Adrenal gland (tissue), 12 donors: ENCODE results near the gene RASSF7. TPM values are rescaled to one million over a fixed set of nuclear protein-coding genes. Genes with fewer than 3 reads are reported as not detected.
A peak's percentile ranks its signal among the peaks of the same experiment; 100 is the strongest.

Experiments
- DNase-seq, 7 donors: peaks; one replicate each; pipeline ENCODE4 v3.0.0-alpha.2; 2019 to 2020
- H3K27ac ChIP-seq, 5 donors: fragments of 200-600 bp; sonication (generic) in 4 of 5; 1 replicate in 3 of 5; 2 replicates in 2 of 5; pipeline versions ENCODE4 v1.5.1 to v1.8.0; 2016 to 2020; ENCODE audit warnings: mild to moderate bottlenecking in 1 of 5
- H3K27me3 ChIP-seq: fragments of 200-600 bp; 2 replicates; pipeline ENCODE4 v1.8.0; 2021
- H3K36me3 ChIP-seq, 2 donors: fragments of 200-600 bp; replicated peaks in 1 of 2; 1 replicate in 1 of 2; 2 replicates in 1 of 2; pipeline versions ENCODE4 v1.5.1 to v1.8.0; 2018 to 2022
- H3K4me1 ChIP-seq, 2 donors: fragments of 200-600 bp; replicated peaks in 1 of 2; 1 replicate in 1 of 2; 2 replicates in 1 of 2; pipeline versions ENCODE4 v1.5.1 to v1.8.0; 2018 to 2021
- H3K4me3 ChIP-seq, 4 donors: fragments of 200-600 bp; sonication (generic) in 3 of 4; one replicate each; pipeline ENCODE4 v1.5.1; 2016 to 2018
- H3K9me3 ChIP-seq, 3 donors: fragments of 200-600 bp; sonication (generic) in 1 of 3; replicated peaks in 1 of 3; 1 replicate in 2 of 3; 2 replicates in 1 of 3; pipeline versions ENCODE4 v1.5.1 to v1.8.0; 2016 to 2021
- POLR2A ChIP-seq, 2 donors: fragments of 450-650 bp; IDR thresholded peaks; one replicate each; pipeline ENCODE4 v1.6.1; 2017; ENCODE audit warnings: antibody characterized with exemption in 2 of 2, mild to moderate bottlenecking in 2 of 2, moderate library complexity in 1 of 2
- WGBS, 4 donors: extraction: QIAGEN DNeasy Blood & Tissue Kit in 2 of 4; methylation state at CpG; one replicate each; pipeline versions ENCODE4 v1.1.5 to v1.1.7; 2013 to 2017; 5-methylcytosine and 5-hydroxymethylcytosine counted together
- intact Hi-C, 2 donors: fragments of 100-400 bp; cut with DNase I; formaldehyde crosslinking; loops; one replicate each; pipeline versions ENCODE4 v1.14.1 to v1.15.0; 2022 to 2023
- polyA plus RNA-seq, 3 donors: library from polyadenylated mRNA; stranded (reverse); fragments of 200-250 nt in 2 of 3; fragments of 350-450 nt in 1 of 3; fragmentation: Illumina TruSeq in 1 of 3; extraction: RNeasy Lipid Tissue Mini Kit (QIAGEN cat#74804) in 1 of 3; gene quantifications; one replicate each; pipeline ENCODE4 v1.2.3, GENCODE V29; 2013 to 2014
- total RNA-seq, 9 donors: library from RNA; depleted of rRNA in 4 of 9; stranded (reverse); fragments of >200 nt in 4 of 9; fragments of 120-200 nt in 1 of 9; fragmentation: NEBNext Ultra II Directional in 1 of 9; extraction: Animal tissue kit (Norgen Biotek cat#: 25700) in 1 of 9; gene quantifications; one replicate each; pipeline versions ENCODE4 v1.1.0 to v1.2.4, GENCODE V29; 2013 to 2023
- TF ChIP-seq, protein P1 (sequence below), 6 experiments: fragments of 450-650 bp in 4 of 6; fragments of 200-600 bp in 2 of 6; sonication (generic) in 1 of 6; IDR thresholded peaks; 1 replicate in 5 of 6; 2 replicates in 1 of 6; pipeline versions ENCODE4 v1.5.1 to v1.8.0; 2016 to 2021; ENCODE audit warnings: antibody characterized with exemption in 6 of 6, mild to moderate bottlenecking in 2 of 6, moderate library complexity in 1 of 6
- donor health status: healthy with polysubstance abuse.
- donor health status: Bipolar disorder and iron deficiency.
- donor health status: DM: yes; HTN: yes; CAD: no.
- donor health status: DM: no; HTN: no; CAD: no.
- donor health status: DM: no; HTN: no; CAD: no.
- donor health status: DM: yes; HTN: yes; CAD: no.

The RASSF7 gene
- total and polyA plus RNA-seq, 12 donors, result 0.33 to 19.9 (median 7.8) TPM

- intact Hi-C loops, result no loop called here
- Histone ChIP-seq H3K4me1 (peaks cover 12 to 17% of the 10 kb centered on the region in 2 donors), H3K27ac (peak overlapping the region in 2 of 5 donors; percentile 81 to 90), H3K27me3 (no peaks in the 10 kb centered on the region), H3K9me3 (no peaks in the 10 kb centered on the region), H3K4me3 (no peak overlapping the region), H3K36me3 (peaks cover 0 to 79% of the 10 kb centered on the region in 2 donors)
- 90 to 92% (median 91%) methylated on average over 23 to 32 of the region's 32 CpGs for WGBS, 4 donors
- DNase-seq, result no peak
- TF ChIP-seq, protein P1, sequence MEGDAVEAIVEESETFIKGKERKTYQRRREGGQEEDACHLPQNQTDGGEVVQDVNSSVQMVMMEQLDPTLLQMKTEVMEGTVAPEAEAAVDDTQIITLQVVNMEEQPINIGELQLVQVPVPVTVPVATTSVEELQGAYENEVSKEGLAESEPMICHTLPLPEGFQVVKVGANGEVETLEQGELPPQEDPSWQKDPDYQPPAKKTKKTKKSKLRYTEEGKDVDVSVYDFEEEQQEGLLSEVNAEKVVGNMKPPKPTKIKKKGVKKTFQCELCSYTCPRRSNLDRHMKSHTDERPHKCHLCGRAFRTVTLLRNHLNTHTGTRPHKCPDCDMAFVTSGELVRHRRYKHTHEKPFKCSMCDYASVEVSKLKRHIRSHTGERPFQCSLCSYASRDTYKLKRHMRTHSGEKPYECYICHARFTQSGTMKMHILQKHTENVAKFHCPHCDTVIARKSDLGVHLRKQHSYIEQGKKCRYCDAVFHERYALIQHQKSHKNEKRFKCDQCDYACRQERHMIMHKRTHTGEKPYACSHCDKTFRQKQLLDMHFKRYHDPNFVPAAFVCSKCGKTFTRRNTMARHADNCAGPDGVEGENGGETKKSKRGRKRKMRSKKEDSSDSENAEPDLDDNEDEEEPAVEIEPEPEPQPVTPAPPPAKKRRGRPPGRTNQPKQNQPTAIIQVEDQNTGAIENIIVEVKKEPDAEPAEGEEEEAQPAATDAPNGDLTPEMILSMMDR (IDR thresholded peaks at IDR 0.05), result no peak
- no peak for TF ChIP-seq POLR2A (IDR thresholded peaks at IDR 0.05)
Measured at GRCh38 chr11:586376-587316, 25.9 kb downstream of the RASSF7 start.

- peaks cover 0 to 78% of the 10 kb centered on the region in 2 donors for H3K36me3 ChIP-seq
- intact Hi-C loops, result no loop called here
Measured at GRCh38 chr11:587546-587945, 26.8 kb downstream of the RASSF7 start.

GRCh38 chr11:587978-588380, 27.2 kb downstream of the RASSF7 start:
- H3K27me3 ChIP-seq, result no peaks in the 10 kb centered on the region
- peak; percentile 85 to 98 (median 97) for DNase-seq
- H3K27ac ChIP-seq, result peak overlapping the region; percentile 67 to 90 (median 81)
- WGBS, 4 donors, result 18 to 27% (median 21%) methylated on average over 6 of the region's 6 CpGs
- TF ChIP-seq, protein P1 (IDR thresholded peaks at IDR 0.05), result no peak
- TF ChIP-seq POLR2A (IDR thresholded peaks at IDR 0.05), result peak in 1 of 2 donors; percentile 40
- H3K36me3 ChIP-seq, result peaks cover 0 to 78% of the 10 kb centered on the region in 2 donors
- H3K4me1 ChIP-seq, result peaks cover 12 to 17% of the 10 kb centered on the region in 2 donors
- H3K4me3 ChIP-seq, result no peak overlapping the region
- intact Hi-C loops, result no loop called here
- H3K9me3 ChIP-seq, result no peaks in the 10 kb centered on the region

More at GRCh38 chr11:587546-587945, 26.8 kb downstream of the RASSF7 start:
- Histone ChIP-seq H3K27ac (peak overlapping the region; percentile 60 to 90 (median 67)), H3K4me1 (peaks cover 12 to 17% of the 10 kb centered on the region in 2 donors), H3K27me3 (no peaks in the 10 kb centered on the region), H3K4me3 (no peak overlapping the region), H3K9me3 (no peaks in the 10 kb centered on the region)
- TF ChIP-seq, protein P1 (IDR thresholded peaks at IDR 0.05), result no peak
- TF ChIP-seq POLR2A (IDR thresholded peaks at IDR 0.05), result no peak
- 53 to 56% (median 56%) methylated on average over 8 of the region's 8 CpGs for WGBS, 4 donors
- no peak for DNase-seq

GRCh38 chr11:589798-590197, 29.0 kb downstream of the RASSF7 start:
- Histone ChIP-seq H3K4me1 (peaks cover 12 to 17% of the 10 kb centered on the region in 2 donors), H3K36me3 (peaks cover 0 to 82% of the 10 kb centered on the region in 2 donors), H3K4me3 (no peak overlapping the region), H3K27me3 (no peaks in the 10 kb centered on the region), H3K9me3 (no peaks in the 10 kb centered on the region), H3K27ac (no peak overlapping the region)
- intact Hi-C loops, result no loop called here
- WGBS, 4 donors, result 92 to 95% (median 95%) methylated on average over 26 of the region's 26 CpGs
- no peak for TF ChIP-seq POLR2A (IDR thresholded peaks at IDR 0.05)
- TF ChIP-seq, protein P1 (IDR thresholded peaks at IDR 0.05), result no peak
- no peak for DNase-seq
